Ishikawa (cell line): Measurements from ENCODE around the gene C5AR2.

Source experiments
- EP300 ChIP-seq: IDR thresholded peaks from 2 replicates; pipeline ENCODE4 v1.6.1; 2012; ENCODE audit warnings: borderline replicate concordance
- TAF1 ChIP-seq: IDR thresholded peaks from 2 replicates; pipeline ENCODE4 v1.6.1; 2012; ENCODE audit warnings: low read depth, mild to moderate bottlenecking
- TF ChIP-seq, protein P1 (sequence below): IDR thresholded peaks from 2 replicates; pipeline ENCODE4 v1.6.1; 2012
- TF ChIP-seq, protein P2 (sequence below): IDR thresholded peaks from 2 replicates; pipeline ENCODE4 v1.6.1; 2012; ENCODE audit warnings: low read depth, mild to moderate bottlenecking

DNA sequence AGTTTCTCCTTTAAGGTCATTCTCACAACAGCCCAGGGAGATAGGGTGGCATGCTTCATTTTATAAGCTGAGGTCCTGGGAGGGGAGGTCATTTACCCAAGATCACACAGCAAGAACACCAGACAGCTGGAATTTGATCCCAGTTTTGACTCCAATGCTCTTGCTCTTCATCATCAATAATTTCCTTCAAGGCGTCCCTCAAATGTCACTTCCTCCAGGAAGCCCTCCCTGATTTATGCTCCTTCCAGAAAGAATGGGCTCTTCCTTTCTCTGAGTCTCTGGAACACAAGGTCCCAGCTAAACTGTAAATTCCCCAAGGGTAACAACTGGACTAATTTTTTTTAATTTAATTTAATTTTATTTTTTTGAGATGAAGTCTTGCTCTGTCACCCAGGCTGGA is 12.4 kb downstream of the C5AR2 start:
- TF ChIP-seq TAF1 (no peak), EP300 (no peak)
- TF ChIP-seq, protein P1, sequence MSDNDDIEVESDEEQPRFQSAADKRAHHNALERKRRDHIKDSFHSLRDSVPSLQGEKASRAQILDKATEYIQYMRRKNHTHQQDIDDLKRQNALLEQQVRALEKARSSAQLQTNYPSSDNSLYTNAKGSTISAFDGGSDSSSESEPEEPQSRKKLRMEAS = no peak
- TF ChIP-seq, protein P2, sequence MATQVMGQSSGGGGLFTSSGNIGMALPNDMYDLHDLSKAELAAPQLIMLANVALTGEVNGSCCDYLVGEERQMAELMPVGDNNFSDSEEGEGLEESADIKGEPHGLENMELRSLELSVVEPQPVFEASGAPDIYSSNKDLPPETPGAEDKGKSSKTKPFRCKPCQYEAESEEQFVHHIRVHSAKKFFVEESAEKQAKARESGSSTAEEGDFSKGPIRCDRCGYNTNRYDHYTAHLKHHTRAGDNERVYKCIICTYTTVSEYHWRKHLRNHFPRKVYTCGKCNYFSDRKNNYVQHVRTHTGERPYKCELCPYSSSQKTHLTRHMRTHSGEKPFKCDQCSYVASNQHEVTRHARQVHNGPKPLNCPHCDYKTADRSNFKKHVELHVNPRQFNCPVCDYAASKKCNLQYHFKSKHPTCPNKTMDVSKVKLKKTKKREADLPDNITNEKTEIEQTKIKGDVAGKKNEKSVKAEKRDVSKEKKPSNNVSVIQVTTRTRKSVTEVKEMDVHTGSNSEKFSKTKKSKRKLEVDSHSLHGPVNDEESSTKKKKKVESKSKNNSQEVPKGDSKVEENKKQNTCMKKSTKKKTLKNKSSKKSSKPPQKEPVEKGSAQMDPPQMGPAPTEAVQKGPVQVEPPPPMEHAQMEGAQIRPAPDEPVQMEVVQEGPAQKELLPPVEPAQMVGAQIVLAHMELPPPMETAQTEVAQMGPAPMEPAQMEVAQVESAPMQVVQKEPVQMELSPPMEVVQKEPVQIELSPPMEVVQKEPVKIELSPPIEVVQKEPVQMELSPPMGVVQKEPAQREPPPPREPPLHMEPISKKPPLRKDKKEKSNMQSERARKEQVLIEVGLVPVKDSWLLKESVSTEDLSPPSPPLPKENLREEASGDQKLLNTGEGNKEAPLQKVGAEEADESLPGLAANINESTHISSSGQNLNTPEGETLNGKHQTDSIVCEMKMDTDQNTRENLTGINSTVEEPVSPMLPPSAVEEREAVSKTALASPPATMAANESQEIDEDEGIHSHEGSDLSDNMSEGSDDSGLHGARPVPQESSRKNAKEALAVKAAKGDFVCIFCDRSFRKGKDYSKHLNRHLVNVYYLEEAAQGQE = no peak
